CD14-positive monocyte (primary cell): Measurements from ENCODE around the gene LSM5. TPM values are rescaled to one million over a fixed set of nuclear protein-coding genes. Genes with fewer than 3 reads are reported as not detected.

Experiments used
- DNase-seq, 3 donors: peaks; one replicate each; pipeline ENCODE4 v3.0.0-alpha.2; 2011 to 2022
- H2AFZ ChIP-seq: 2 replicates; pipeline ENCODE4 v1.6.0; 2012; ENCODE audit warnings: mild to moderate bottlenecking, low read depth, low read length, inconsistent platforms; ENCODE audit not compliant: insufficient read depth, poor library complexity, severe bottlenecking
- H3K27ac ChIP-seq, 2 donors: 1 replicate in 1 of 2; 2 replicates in 1 of 2; pipeline ENCODE4 v1.5.1; 2012 to 2013; ENCODE audit warnings: low read length in 2 of 2, control low read depth in 1 of 2, inconsistent platforms in 1 of 2, low read depth in 1 of 2, mild to moderate bottlenecking in 1 of 2
- H3K27me3 ChIP-seq, 2 donors: one replicate each; pipeline versions ENCODE4 v1.6.0 to v1.6.1; 2011 to 2013; ENCODE audit warnings: low read length in 2 of 2; ENCODE audit not compliant: control insufficient read depth in 2 of 2, insufficient read depth in 2 of 2
- H3K36me3 ChIP-seq, 2 donors: replicated peaks in 1 of 2; 1 replicate in 1 of 2; 2 replicates in 1 of 2; pipeline versions ENCODE4 v1.5.1 to v1.6.1; 2012 to 2013; ENCODE audit warnings: low read length in 2 of 2, control low read depth in 1 of 2, inconsistent platforms in 1 of 2, mild to moderate bottlenecking in 1 of 2; ENCODE audit not compliant: insufficient read depth in 2 of 2, control insufficient read depth in 1 of 2
- H3K4me1 ChIP-seq, 2 donors: 1 replicate in 1 of 2; 2 replicates in 1 of 2; pipeline versions ENCODE4 v1.5.1 to v1.6.1; 2012 to 2013; ENCODE audit warnings: low read length in 2 of 2, control low read depth in 1 of 2, inconsistent platforms in 1 of 2, mild to moderate bottlenecking in 1 of 2, moderate library complexity in 1 of 2; ENCODE audit not compliant: insufficient read depth in 2 of 2, control insufficient read depth in 1 of 2
- H3K4me2 ChIP-seq: replicated peaks from 2 replicates; pipeline ENCODE3; 2012; ENCODE audit warnings: low read length, moderate library complexity, mild to moderate bottlenecking; ENCODE audit not compliant: poor library complexity, severe bottlenecking; ENCODE audit errors: extremely low read depth
- H3K4me3 ChIP-seq, 3 experiments: fragments of 200-600 bp in 1 of 3; sonication (generic) in 1 of 3; replicated peaks in 1 of 3; 1 replicate in 2 of 3; 2 replicates in 1 of 3; pipeline ENCODE4 v1.5.1; 2011 to 2013; ENCODE audit warnings: low read length in 3 of 3, mild to moderate bottlenecking in 3 of 3, control low read depth in 2 of 3, low read depth in 2 of 3, inconsistent platforms in 1 of 3, moderate library complexity in 1 of 3
- H3K79me2 ChIP-seq: 2 replicates; pipeline ENCODE4 v1.6.0; 2012; ENCODE audit warnings: mild to moderate bottlenecking, control low read depth, inconsistent platforms, low read length, moderate library complexity; ENCODE audit not compliant: insufficient read depth
- H3K9ac ChIP-seq: 2 replicates; pipeline ENCODE4 v1.6.0; 2017; ENCODE audit warnings: low read length, mild to moderate bottlenecking; ENCODE audit not compliant: insufficient read depth, poor library complexity, severe bottlenecking
- H3K9me3 ChIP-seq, 2 donors: replicated peaks in 1 of 2; 1 replicate in 1 of 2; 2 replicates in 1 of 2; pipeline versions ENCODE4 v1.5.1 to v1.6.1; 2012 to 2013; ENCODE audit warnings: low read length in 2 of 2, control low read depth in 1 of 2; ENCODE audit not compliant: control insufficient read depth in 1 of 2, insufficient read depth in 1 of 2
- H4K20me1 ChIP-seq: 2 replicates; pipeline ENCODE4 v1.6.0; 2012; ENCODE audit warnings: mild to moderate bottlenecking, low read length, control low read depth, moderate library complexity; ENCODE audit not compliant: insufficient read depth
- H3K27ac Mint-ChIP-seq, 7 donors: one replicate each; pipeline ENCODE4 v1.8.0; 2020; ENCODE audit warnings: mild to moderate bottlenecking in 7 of 7, mixed read lengths in 7 of 7, moderate library complexity in 6 of 7, inconsistent platforms in 2 of 7
- H3K27me3 Mint-ChIP-seq, 3 donors: one replicate each; pipeline ENCODE4 v1.8.0; 2021 to 2022; ENCODE audit warnings: low read depth in 3 of 3, mild to moderate bottlenecking in 3 of 3, mixed read lengths in 3 of 3, moderate library complexity in 3 of 3, inconsistent platforms in 1 of 3
- H3K36me3 Mint-ChIP-seq, 2 donors: one replicate each; pipeline ENCODE4 v1.8.0; 2020; ENCODE audit warnings: mixed read lengths in 2 of 2, inconsistent platforms in 1 of 2, mild to moderate bottlenecking in 1 of 2
- H3K4me1 Mint-ChIP-seq: one replicate; pipeline ENCODE4 v1.8.0; 2020; ENCODE audit warnings: mild to moderate bottlenecking, mixed read lengths
- H3K4me3 Mint-ChIP-seq, 2 donors: one replicate each; pipeline ENCODE4 v1.8.0; 2020; ENCODE audit warnings: mild to moderate bottlenecking in 2 of 2, mixed read lengths in 2 of 2, moderate library complexity in 1 of 2
- H3K9me3 Mint-ChIP-seq, 7 donors: one replicate each; pipeline ENCODE4 v1.8.0; 2020 to 2022; ENCODE audit warnings: mixed read lengths in 7 of 7, mild to moderate bottlenecking in 6 of 7, moderate library complexity in 6 of 7, inconsistent platforms in 2 of 7
- CTCF ChIP-seq: fragments of 200-600 bp; IDR thresholded peaks from one replicate; pipeline ENCODE4 v1.8.0; 2022; ENCODE audit warnings: antibody characterized with exemption, mild to moderate bottlenecking
- WGBS: methylation state at CpG from one replicate; pipeline ENCODE4 v1.1.5; 2013; ENCODE audit warnings: missing lambda C conversion rate; ENCODE audit not compliant: insufficient coverage; 5-methylcytosine and 5-hydroxymethylcytosine counted together
- intact Hi-C, 2 donors: fragments of 100-400 bp; cut with micrococcal nuclease; formaldehyde crosslinking; loops; one replicate each; pipeline versions ENCODE4 v1.15.0 to v1.15.1; 2023
- polyA plus RNA-seq, 3 donors: library from polyadenylated mRNA; depleted of rRNA in 1 of 3; unstranded in 2 of 3; stranded (reverse) in 1 of 3; fragments of 300-500 nt in 2 of 3; fragments of >200 nt in 1 of 3; fragmentation: Illumina TruSeq in 2 of 3; gene quantifications; 1 replicate in 2 of 3; 2 replicates in 1 of 3; pipeline ENCODE4 v1.2.3, GENCODE V29; 2012 to 2021

The LSM5 gene
- polyA plus RNA-seq, 3 donors = 16.4 to 81.1 (median 78.2) TPM

- H3K4me3 Mint-ChIP-seq = no peak overlapping the region
- H3K4me1 Mint-ChIP-seq = no peaks in the 10 kb centered on the region
- no peaks in the 10 kb centered on the region for H3K79me2 ChIP-seq
- no peak for TF ChIP-seq CTCF
- H3K27me3 Mint-ChIP-seq = peaks cover 0 to 4% (median 0%) of the 10 kb centered on the region in 3 donors
- H3K27me3 ChIP-seq = no peaks in the 10 kb centered on the region
- DNase-seq = no peak
- H3K9me3 Mint-ChIP-seq = peaks cover 0 to 2% (median 0%) of the 10 kb centered on the region in 7 donors
- no peak overlapping the region for H2AFZ ChIP-seq
- H3K36me3 Mint-ChIP-seq = no peaks in the 10 kb centered on the region
- no peak overlapping the region for H3K27ac ChIP-seq
- intact Hi-C loops = no loop called here
- H3K4me2 ChIP-seq = no peak overlapping the region
- no peaks in the 10 kb centered on the region for H4K20me1 ChIP-seq
- H3K4me1 ChIP-seq = no peaks in the 10 kb centered on the region
- H3K9ac ChIP-seq = no peak overlapping the region
- H3K27ac Mint-ChIP-seq = no peak overlapping the region
- H3K36me3 ChIP-seq = no peaks in the 10 kb centered on the region
- H3K4me3 ChIP-seq = no peak overlapping the region
- peaks cover 0 to 3% of the 10 kb centered on the region in 2 donors for H3K9me3 ChIP-seq
Observed at GRCh38 chr7:32462451-32462850, 27.7 kb downstream of the LSM5 start.

DNA sequence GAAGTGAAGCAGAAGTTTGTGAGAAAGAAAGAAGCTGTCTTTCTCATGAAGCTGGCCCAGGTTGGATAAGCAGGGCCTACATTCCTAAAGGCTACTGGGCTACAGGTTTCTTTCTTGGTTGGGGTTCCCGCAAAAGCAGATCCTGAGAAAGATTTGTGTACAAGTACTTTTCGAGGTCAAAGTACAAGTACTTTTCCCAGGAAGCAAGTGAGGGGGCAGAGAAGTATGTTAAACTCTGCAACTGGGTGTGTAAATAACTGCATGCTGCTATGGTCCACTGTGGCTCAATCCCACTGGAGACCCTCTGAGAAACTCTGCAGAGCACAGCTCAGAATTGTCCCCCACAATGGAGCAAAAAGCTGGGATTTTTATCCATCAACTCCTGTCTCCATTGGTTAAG lies 28.7 kb downstream of the LSM5 start:
- no peaks in the 10 kb centered on the region for H3K4me1 Mint-ChIP-seq
- TF ChIP-seq CTCF = no peak
- H3K27me3 ChIP-seq = no peaks in the 10 kb centered on the region
- H3K79me2 ChIP-seq = no peaks in the 10 kb centered on the region
- no peaks in the 10 kb centered on the region for H3K36me3 ChIP-seq
- 92% methylated on average over 2 of the region's 2 CpGs for WGBS
- H3K9ac ChIP-seq = no peak overlapping the region
- H3K4me3 ChIP-seq = no peak overlapping the region
- H3K4me3 Mint-ChIP-seq = no peak overlapping the region
- peaks cover 0 to 5% (median 0%) of the 10 kb centered on the region in 7 donors for H3K9me3 Mint-ChIP-seq
- intact Hi-C loops = no loop called here
- no peak overlapping the region for H3K27ac Mint-ChIP-seq
- no peaks in the 10 kb centered on the region for H3K4me1 ChIP-seq
- H3K36me3 Mint-ChIP-seq = no peaks in the 10 kb centered on the region
- no peaks in the 10 kb centered on the region for H4K20me1 ChIP-seq
- H3K27me3 Mint-ChIP-seq = peaks cover 0 to 4% (median 0%) of the 10 kb centered on the region in 3 donors
- H3K9me3 ChIP-seq = peaks cover 0 to 3% of the 10 kb centered on the region in 2 donors
- DNase-seq = no peak
- no peak overlapping the region for H3K4me2 ChIP-seq
- no peak overlapping the region for H2AFZ ChIP-seq
- H3K27ac ChIP-seq = no peak overlapping the region
